K562 (cell line): ENCODE results near the gene LRRC8E. TPM values are rescaled to one million over a fixed set of nuclear protein-coding genes. Genes with fewer than 3 reads are reported as not detected.

Source experiments
- EZH2 ChIP-seq: IDR thresholded peaks from 2 replicates; pipeline ENCODE4 v1.6.1; 2012; ENCODE audit warnings: low read depth, mild to moderate bottlenecking, inconsistent platforms, low read length, borderline replicate concordance
- HDAC6 ChIP-seq: IDR thresholded peaks from 2 replicates; pipeline ENCODE4 v1.6.1; 2012; ENCODE audit warnings: low read depth, mild to moderate bottlenecking, control low read depth, inconsistent platforms, low read length, moderate library complexity
- HSF4 ChIP-seq: fragments of 250-450 bp; sonication (Bioruptor Pico); IDR thresholded peaks from 2 replicates; pipeline ENCODE4 v2.1.2; 2022; ENCODE audit warnings: mild to moderate bottlenecking, moderate library complexity, borderline replicate concordance
- ILK ChIP-seq: fragments of 450-650 bp; IDR thresholded peaks from 2 replicates; pipeline ENCODE4 v1.6.1; 2016; ENCODE audit warnings: missing genetic modification characterization, low read depth, mild to moderate bottlenecking, missing compliant biosample characterization, moderate library complexity, borderline replicate concordance
- POU5F1 ChIP-seq: fragments of 150-350 bp; IDR thresholded peaks from 2 replicates; pipeline ENCODE4 v1.6.1; 2014; ENCODE audit warnings: borderline replicate concordance, low read length, low read depth, mild to moderate bottlenecking; ENCODE audit not compliant: partially characterized antibody
- SMAD2 ChIP-seq: fragments of 150-350 bp; IDR thresholded peaks from 2 replicates; pipeline ENCODE4 v1.6.1; 2014; ENCODE audit warnings: low read depth, mild to moderate bottlenecking, low read length
- SMARCA4 ChIP-seq: fragments of 450-650 bp; IDR thresholded peaks from 2 replicates; pipeline ENCODE4 v1.6.1; 2016
- TFE3 ChIP-seq: fragments of 450-650 bp; formaldehyde crosslinking; IDR thresholded peaks from 2 replicates; pipeline ENCODE4 v1.4.0; 2020; ENCODE audit warnings: mild to moderate bottlenecking, mixed read lengths
- ZC3H11A ChIP-seq: IDR thresholded peaks from 2 replicates; pipeline ENCODE4 v1.6.1; 2012; ENCODE audit warnings: low read depth, low read length, improper control_type of control experiment
- ZNF778 ChIP-seq: fragments of 450-650 bp; formaldehyde crosslinking; IDR thresholded peaks from 2 replicates; pipeline ENCODE4 v1.4.0; 2020; ENCODE audit warnings: mild to moderate bottlenecking, moderate library complexity
- polyA plus RNA-seq, 8 experiments: library from polyadenylated mRNA; depleted of rRNA in 4 of 8; stranded (reverse) in 5 of 8; unstranded in 3 of 8; fragments of >200 nt; fragmentation: Nextera tagmentation in 2 of 8; fragmentation: Illumina TruSeq in 1 of 8; extraction: Ambion mirVana in 2 of 8; extraction: Trizol in 1 of 8; gene quantifications; 2 replicates each; pipeline versions ENCODE4 v1.2.1 to v1.2.3, GENCODE V29; 2011 to 2014; ENCODE audit warnings: inconsistent platforms in 1 of 8, missing spikeins in 1 of 8
- total RNA-seq, 7 experiments: library from RNA; depleted of rRNA in 6 of 7; stranded (reverse); fragments of >200 nt in 6 of 7; fragmentation: Illumina TruSeq in 2 of 7; extraction: Trizol in 2 of 7; gene quantifications; 2 replicates each; pipeline versions ENCODE4 v1.2.1 to v1.2.3, GENCODE V29; 2011 to 2021; ENCODE audit warnings: low replicate concordance in 1 of 7
- TF ChIP-seq, protein P1 (sequence below): fragments of 450-650 bp; IDR thresholded peaks from 2 replicates; pipeline ENCODE4 v1.6.1; 2016; ENCODE audit warnings: mild to moderate bottlenecking, moderate library complexity
- TF ChIP-seq, protein P2 (sequence below): fragments of 250-450 bp; sonication (Bioruptor Pico); IDR thresholded peaks from 2 replicates; pipeline ENCODE4 v1.4.0; 2020; ENCODE audit warnings: mild to moderate bottlenecking, moderate library complexity

The LRRC8E gene
- total and polyA plus RNA-seq, 9 of the 15 experiments (the other 6 are each of a cell fraction or from before 2014, with no cell fraction given), result 0.08 to 5.7 (median 3.5) TPM; not detected in 1

GRCh38 chr19:7919610-7920518, 31.6 kb downstream of the LRRC8E start, which contains the start of gene SNAPC2 (continued):
- TF ChIP-seq, protein P1, sequence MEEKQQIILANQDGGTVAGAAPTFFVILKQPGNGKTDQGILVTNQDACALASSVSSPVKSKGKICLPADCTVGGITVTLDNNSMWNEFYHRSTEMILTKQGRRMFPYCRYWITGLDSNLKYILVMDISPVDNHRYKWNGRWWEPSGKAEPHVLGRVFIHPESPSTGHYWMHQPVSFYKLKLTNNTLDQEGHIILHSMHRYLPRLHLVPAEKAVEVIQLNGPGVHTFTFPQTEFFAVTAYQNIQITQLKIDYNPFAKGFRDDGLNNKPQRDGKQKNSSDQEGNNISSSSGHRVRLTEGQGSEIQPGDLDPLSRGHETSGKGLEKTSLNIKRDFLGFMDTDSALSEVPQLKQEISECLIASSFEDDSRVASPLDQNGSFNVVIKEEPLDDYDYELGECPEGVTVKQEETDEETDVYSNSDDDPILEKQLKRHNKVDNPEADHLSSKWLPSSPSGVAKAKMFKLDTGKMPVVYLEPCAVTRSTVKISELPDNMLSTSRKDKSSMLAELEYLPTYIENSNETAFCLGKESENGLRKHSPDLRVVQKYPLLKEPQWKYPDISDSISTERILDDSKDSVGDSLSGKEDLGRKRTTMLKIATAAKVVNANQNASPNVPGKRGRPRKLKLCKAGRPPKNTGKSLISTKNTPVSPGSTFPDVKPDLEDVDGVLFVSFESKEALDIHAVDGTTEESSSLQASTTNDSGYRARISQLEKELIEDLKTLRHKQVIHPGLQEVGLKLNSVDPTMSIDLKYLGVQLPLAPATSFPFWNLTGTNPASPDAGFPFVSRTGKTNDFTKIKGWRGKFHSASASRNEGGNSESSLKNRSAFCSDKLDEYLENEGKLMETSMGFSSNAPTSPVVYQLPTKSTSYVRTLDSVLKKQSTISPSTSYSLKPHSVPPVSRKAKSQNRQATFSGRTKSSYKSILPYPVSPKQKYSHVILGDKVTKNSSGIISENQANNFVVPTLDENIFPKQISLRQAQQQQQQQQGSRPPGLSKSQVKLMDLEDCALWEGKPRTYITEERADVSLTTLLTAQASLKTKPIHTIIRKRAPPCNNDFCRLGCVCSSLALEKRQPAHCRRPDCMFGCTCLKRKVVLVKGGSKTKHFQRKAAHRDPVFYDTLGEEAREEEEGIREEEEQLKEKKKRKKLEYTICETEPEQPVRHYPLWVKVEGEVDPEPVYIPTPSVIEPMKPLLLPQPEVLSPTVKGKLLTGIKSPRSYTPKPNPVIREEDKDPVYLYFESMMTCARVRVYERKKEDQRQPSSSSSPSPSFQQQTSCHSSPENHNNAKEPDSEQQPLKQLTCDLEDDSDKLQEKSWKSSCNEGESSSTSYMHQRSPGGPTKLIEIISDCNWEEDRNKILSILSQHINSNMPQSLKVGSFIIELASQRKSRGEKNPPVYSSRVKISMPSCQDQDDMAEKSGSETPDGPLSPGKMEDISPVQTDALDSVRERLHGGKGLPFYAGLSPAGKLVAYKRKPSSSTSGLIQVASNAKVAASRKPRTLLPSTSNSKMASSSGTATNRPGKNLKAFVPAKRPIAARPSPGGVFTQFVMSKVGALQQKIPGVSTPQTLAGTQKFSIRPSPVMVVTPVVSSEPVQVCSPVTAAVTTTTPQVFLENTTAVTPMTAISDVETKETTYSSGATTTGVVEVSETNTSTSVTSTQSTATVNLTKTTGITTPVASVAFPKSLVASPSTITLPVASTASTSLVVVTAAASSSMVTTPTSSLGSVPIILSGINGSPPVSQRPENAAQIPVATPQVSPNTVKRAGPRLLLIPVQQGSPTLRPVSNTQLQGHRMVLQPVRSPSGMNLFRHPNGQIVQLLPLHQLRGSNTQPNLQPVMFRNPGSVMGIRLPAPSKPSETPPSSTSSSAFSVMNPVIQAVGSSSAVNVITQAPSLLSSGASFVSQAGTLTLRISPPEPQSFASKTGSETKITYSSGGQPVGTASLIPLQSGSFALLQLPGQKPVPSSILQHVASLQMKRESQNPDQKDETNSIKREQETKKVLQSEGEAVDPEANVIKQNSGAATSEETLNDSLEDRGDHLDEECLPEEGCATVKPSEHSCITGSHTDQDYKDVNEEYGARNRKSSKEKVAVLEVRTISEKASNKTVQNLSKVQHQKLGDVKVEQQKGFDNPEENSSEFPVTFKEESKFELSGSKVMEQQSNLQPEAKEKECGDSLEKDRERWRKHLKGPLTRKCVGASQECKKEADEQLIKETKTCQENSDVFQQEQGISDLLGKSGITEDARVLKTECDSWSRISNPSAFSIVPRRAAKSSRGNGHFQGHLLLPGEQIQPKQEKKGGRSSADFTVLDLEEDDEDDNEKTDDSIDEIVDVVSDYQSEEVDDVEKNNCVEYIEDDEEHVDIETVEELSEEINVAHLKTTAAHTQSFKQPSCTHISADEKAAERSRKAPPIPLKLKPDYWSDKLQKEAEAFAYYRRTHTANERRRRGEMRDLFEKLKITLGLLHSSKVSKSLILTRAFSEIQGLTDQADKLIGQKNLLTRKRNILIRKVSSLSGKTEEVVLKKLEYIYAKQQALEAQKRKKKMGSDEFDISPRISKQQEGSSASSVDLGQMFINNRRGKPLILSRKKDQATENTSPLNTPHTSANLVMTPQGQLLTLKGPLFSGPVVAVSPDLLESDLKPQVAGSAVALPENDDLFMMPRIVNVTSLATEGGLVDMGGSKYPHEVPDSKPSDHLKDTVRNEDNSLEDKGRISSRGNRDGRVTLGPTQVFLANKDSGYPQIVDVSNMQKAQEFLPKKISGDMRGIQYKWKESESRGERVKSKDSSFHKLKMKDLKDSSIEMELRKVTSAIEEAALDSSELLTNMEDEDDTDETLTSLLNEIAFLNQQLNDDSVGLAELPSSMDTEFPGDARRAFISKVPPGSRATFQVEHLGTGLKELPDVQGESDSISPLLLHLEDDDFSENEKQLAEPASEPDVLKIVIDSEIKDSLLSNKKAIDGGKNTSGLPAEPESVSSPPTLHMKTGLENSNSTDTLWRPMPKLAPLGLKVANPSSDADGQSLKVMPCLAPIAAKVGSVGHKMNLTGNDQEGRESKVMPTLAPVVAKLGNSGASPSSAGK, result peak; percentile 29; the same call in 1 of the 2 replicates
- no peak for TF ChIP-seq ZC3H11A
- TF ChIP-seq EZH2, result no peak
- no peak for TF ChIP-seq HDAC6
- peak; percentile 89 for TF ChIP-seq POU5F1
- no peak for TF ChIP-seq ZNF778 (CRISPR knock-in tag)
- no peak for TF ChIP-seq ILK (tag)
- no peak for TF ChIP-seq TFE3
- no peak for TF ChIP-seq SMAD2
- TF ChIP-seq SMARCA4, result no peak
- TF ChIP-seq, protein P2, sequence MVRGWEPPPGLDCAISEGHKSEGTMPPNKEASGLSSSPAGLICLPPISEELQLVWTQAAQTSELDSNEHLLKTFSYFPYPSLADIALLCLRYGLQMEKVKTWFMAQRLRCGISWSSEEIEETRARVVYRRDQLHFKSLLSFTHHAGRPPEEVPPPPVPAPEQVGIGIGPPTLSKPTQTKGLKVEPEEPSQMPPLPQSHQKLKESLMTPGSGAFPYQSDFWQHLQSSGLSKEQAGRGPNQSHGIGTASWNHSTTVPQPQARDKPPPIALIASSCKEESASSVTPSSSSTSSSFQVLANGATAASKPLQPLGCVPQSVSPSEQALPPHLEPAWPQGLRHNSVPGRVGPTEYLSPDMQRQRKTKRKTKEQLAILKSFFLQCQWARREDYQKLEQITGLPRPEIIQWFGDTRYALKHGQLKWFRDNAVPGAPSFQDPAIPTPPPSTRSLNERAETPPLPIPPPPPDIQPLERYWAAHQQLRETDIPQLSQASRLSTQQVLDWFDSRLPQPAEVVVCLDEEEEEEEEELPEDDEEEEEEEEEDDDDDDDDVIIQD (CRISPR knock-in tag), result no peak
- no peak for TF ChIP-seq HSF4
